Measurements from ENCODE around the gene CPTP. TPM values are rescaled to one million over a fixed set of nuclear protein-coding genes. Genes with fewer than 3 reads are reported as not detected.

Gene CPTP
- total RNA-seq, 2 experiments from 2014 or later = 12.2 to 13.7 TPM

- Mint-ChIP-seq H3K4me1 (peaks cover 5% of the 10 kb centered on the region), H3K36me3 (no peaks in the 10 kb centered on the region), H3K27ac (no peak overlapping the region), H3K27me3 (peaks cover 19% of the 10 kb centered on the region), H3K4me3 (peak overlapping the region; percentile 52), H3K9me3 (no peaks in the 10 kb centered on the region)
- no peak for DNase-seq
Measured at GRCh38 chr1:1351511-1352427, 27.2 kb downstream of the CPTP start.

- Mint-ChIP-seq H3K4me1 (peaks cover 2% of the 10 kb centered on the region), H3K36me3 (no peaks in the 10 kb centered on the region), H3K27me3 (peaks cover 19% of the 10 kb centered on the region), H3K9me3 (no peaks in the 10 kb centered on the region), H3K27ac (no peak overlapping the region), H3K4me3 (no peak overlapping the region)
- DNase-seq = no peak
Measured at GRCh38 chr1:1352786-1353388, 28.3 kb downstream of the CPTP start.

DNA sequence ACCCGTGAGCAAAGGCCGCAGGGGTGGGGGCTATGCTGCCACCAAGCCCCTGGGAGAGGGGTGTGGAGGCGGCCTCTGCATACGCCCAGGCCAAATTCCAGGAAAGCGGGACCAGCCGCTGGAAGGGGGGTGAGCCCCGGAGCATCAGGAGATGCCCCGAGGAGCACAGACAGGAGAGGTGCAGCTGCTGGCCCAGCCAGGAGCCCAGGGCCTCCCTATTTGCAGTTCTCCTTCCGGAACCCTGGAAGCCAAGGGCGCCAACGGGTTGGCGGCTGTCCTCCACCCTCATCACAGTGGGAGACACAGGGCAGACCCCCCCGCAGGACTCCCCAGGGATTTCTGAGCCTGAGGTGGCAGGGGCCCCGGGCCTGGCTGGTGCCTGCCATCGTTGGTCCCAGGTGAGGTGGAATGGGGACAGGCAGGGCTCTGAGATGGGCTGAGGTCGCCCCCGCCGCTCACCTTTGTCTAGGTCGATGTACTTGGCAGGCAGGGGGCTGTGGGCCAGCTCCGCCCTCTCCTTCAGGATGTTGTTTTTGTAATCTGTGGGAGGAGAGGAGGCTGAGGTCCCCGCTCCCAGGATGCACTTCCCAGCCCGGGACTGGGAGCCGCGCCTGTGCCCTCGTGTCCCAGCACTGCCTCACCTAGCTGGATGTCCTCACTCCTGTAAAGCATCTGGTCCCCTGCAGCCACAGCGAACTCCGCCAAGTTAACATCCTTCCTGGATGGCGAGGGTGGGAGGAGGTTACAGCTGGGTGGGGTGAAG lies 29.0 kb downstream of the CPTP start:
- Mint-ChIP-seq H3K4me3 (no peak overlapping the region), H3K27ac (no peak overlapping the region), H3K27me3 (peaks cover 19% of the 10 kb centered on the region), H3K4me1 (peaks cover 5% of the 10 kb centered on the region), H3K9me3 (no peaks in the 10 kb centered on the region), H3K36me3 (no peaks in the 10 kb centered on the region)
- DNase-seq = no peak

DNA sequence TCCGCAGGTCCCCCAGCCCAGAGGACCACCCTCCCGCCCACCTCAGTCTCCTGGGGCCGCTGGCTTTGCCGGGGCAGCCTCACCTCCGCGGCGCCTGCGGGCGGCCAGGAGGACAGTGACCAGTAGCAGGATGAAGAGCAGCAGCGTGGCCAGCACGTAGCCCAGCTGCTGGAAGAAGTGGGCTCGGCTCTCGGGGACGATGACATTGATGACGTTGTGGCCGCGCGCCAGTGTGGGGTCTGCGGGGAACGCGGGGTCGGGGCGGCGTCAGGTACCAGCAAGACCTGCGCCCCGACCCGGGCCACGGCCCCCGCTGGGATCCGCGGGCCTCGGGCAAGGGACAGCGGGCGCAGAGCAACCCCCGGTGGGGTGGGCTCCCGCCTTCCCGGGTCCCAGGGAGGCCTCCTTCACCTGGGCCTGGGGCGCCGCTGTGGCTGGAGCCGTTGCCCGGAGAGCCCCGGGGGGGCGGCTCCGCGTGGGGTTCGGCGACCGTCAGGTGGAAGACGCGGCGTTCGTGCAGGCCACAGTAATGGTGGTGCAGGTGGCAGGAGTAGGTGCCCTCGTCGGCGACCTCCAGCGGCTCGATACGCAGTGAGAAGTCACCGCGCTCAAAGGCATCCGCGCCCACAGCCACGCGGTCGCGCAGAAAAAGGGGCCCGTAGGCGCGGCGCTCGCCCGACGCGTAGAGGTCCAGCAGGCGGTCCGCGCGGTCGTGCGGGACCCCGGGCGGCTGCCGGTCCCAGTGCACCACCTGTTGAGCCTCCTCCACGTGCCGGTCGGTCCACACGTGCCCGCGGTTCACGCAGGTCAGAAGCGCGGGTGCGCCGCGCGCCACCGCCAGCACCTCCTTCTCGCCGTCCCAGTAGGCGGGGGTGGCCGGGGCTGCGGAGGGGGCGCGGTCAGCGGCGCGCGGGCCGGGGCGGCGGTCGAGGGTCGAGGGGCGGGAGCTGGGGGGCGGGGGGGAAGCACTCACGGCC lies 30.0 kb downstream of the CPTP start:
- peaks cover 12% of the 10 kb centered on the region for H3K4me1 Mint-ChIP-seq
- no peak for DNase-seq
- H3K4me3 Mint-ChIP-seq = peak overlapping the region; percentile 29
- H3K27ac Mint-ChIP-seq = no peak overlapping the region
- peaks cover 19% of the 10 kb centered on the region for H3K27me3 Mint-ChIP-seq
- H3K9me3 Mint-ChIP-seq = no peaks in the 10 kb centered on the region
- H3K36me3 Mint-ChIP-seq = no peaks in the 10 kb centered on the region

GRCh38 chr1:1355416-1355815 lies 30.8 kb downstream of the CPTP start:
- H3K36me3 Mint-ChIP-seq = no peaks in the 10 kb centered on the region
- peaks cover 14% of the 10 kb centered on the region for H3K4me1 Mint-ChIP-seq
- no peaks in the 10 kb centered on the region for H3K9me3 Mint-ChIP-seq
- H3K4me3 Mint-ChIP-seq = no peak overlapping the region
- H3K27ac Mint-ChIP-seq = no peak overlapping the region
- DNase-seq = peak; percentile 39
- peaks cover 19% of the 10 kb centered on the region for H3K27me3 Mint-ChIP-seq

- H3K27me3 Mint-ChIP-seq = peaks cover 19% of the 10 kb centered on the region
- peaks cover 14% of the 10 kb centered on the region for H3K4me1 Mint-ChIP-seq
- DNase-seq = no peak
- no peak overlapping the region for H3K27ac Mint-ChIP-seq
- H3K36me3 Mint-ChIP-seq = no peaks in the 10 kb centered on the region
- H3K4me3 Mint-ChIP-seq = no peak overlapping the region
- H3K9me3 Mint-ChIP-seq = no peaks in the 10 kb centered on the region
Measured at GRCh38 chr1:1356166-1356795, 31.7 kb downstream of the CPTP start.

- Mint-ChIP-seq H3K27ac (no peak overlapping the region), H3K9me3 (no peaks in the 10 kb centered on the region), H3K36me3 (no peaks in the 10 kb centered on the region), H3K4me1 (peaks cover 14% of the 10 kb centered on the region), H3K4me3 (no peak overlapping the region), H3K27me3 (peaks cover 19% of the 10 kb centered on the region)
- DNase-seq = no peak
Measured at GRCh38 chr1:1356796-1357401, 32.3 kb downstream of the CPTP start.

DNA sequence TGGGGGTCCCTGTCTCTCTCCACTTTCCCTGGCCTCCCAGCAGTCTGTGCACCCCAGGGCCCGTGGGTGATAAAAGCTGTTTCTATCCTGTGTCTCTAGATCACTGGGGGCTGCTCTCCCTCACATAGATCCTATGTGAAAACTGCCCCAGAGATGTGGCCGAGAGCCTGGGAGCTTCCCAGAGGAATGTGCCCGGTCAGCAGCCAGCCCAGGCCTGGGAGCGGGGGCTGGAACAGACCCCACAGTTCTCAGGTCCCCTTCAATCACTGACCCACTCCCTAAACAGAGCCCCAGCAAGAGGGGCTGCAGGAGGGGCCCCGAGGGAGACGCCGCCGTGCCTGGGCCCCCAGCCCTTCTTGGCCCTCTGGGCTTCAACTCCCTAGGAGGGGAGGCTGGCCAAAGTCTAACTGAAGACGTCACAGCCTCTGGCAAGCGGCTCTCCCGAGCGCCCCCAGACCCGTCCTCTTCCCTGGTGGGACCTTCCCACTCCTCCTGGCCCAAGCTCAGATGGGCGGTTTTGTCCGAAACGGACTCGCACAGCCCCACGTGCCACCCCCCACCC lies 33.4 kb downstream of the CPTP start:
- DNase-seq = no peak
- H3K36me3 Mint-ChIP-seq = no peaks in the 10 kb centered on the region
- H3K27ac Mint-ChIP-seq = no peak overlapping the region
- H3K27me3 Mint-ChIP-seq = peaks cover 13% of the 10 kb centered on the region
- no peaks in the 10 kb centered on the region for H3K9me3 Mint-ChIP-seq
- no peak overlapping the region for H3K4me3 Mint-ChIP-seq
- H3K4me1 Mint-ChIP-seq = peaks cover 14% of the 10 kb centered on the region

DNA sequence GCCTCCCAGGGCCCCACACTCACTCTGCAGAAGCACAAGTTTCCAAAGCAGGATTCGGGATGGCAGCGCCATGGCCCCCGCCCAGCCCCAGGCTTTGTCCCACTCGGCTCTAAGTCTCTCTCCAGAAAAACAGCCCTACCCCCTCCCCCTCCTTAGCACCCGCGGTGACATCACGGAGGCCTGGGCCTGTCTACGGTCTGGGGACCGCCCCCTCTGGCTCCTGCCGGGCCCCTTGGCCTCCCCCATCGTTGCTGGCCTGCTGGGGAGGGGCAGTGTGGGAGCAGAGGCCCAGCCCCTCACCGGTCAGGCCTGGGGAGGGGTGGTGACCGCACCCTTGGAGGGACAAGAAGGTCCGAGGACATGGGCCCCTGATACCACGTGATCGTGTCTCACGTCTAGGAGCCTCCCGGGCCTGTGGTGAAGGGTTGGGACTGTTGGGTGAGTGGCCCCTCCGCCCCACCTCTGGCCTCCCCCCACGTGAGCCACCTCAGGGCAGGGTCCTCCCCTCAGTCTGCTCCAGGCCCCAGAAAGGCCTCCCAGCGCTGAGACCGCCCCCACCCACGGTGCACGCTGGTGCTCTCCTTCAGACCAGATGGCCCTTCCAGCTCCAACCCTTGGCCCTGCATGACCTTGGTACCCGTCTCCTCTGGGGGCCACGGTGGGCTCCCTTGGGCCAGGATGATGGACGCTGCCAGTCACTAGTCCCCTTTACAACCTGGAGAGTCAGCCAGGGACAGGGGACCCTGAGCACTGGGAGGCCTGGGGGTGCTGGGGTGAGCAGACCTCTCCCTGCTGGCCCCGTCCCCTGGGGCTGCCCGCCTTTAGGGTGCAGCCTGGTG lies 34.0 kb downstream of the CPTP start, which contains the start of gene MXRA8:
TSS of gene MXRA8 (minus strand) at position 123 of the 839 bp plus-strand sequence. CDS start at position 72, 51 bp downstream.
- peaks cover 14% of the 10 kb centered on the region for H3K4me1 Mint-ChIP-seq
- peak within 1 kb of the TSS; percentile 58 for H3K27ac Mint-ChIP-seq
- no peak within 1 kb of the TSS for H3K4me3 Mint-ChIP-seq
- H3K9me3 Mint-ChIP-seq = no peaks in the 10 kb centered on the region
- H3K27me3 Mint-ChIP-seq = peaks cover 7% of the 10 kb centered on the region
- no peak for DNase-seq
- H3K36me3 Mint-ChIP-seq = no peaks in the 10 kb centered on the region

DNA sequence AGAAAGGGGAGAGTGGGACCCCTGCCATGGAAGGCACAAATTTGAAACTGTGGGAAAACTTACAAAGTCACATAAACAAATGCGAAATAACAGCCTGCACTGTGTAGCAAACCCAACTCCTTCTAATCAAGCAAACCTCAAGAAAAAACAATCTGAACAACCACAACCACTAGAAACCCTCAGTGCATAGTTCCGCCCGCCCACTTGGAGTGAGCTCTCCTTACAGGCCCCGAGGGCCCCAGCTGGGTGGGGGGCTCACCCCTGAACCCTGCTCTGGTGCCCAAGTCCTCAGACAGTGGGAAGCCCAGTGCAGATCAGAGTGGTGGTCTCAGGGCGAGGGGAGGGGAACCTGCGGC lies 34.7 kb downstream of the CPTP start:
- Mint-ChIP-seq H3K27ac (peak overlapping the region; percentile 58), H3K4me1 (peaks cover 14% of the 10 kb centered on the region), H3K4me3 (no peak overlapping the region), H3K36me3 (no peaks in the 10 kb centered on the region), H3K9me3 (no peaks in the 10 kb centered on the region), H3K27me3 (peaks cover 2% of the 10 kb centered on the region)
- no peak for DNase-seq

GRCh38 chr1:1359664-1360468 lies 35.3 kb downstream of the CPTP start:
- Mint-ChIP-seq H3K27ac (no peak overlapping the region), H3K4me3 (no peak overlapping the region), H3K9me3 (no peaks in the 10 kb centered on the region), H3K4me1 (peaks cover 14% of the 10 kb centered on the region), H3K27me3 (no peaks in the 10 kb centered on the region), H3K36me3 (no peaks in the 10 kb centered on the region)
- DNase-seq = no peak

DNA sequence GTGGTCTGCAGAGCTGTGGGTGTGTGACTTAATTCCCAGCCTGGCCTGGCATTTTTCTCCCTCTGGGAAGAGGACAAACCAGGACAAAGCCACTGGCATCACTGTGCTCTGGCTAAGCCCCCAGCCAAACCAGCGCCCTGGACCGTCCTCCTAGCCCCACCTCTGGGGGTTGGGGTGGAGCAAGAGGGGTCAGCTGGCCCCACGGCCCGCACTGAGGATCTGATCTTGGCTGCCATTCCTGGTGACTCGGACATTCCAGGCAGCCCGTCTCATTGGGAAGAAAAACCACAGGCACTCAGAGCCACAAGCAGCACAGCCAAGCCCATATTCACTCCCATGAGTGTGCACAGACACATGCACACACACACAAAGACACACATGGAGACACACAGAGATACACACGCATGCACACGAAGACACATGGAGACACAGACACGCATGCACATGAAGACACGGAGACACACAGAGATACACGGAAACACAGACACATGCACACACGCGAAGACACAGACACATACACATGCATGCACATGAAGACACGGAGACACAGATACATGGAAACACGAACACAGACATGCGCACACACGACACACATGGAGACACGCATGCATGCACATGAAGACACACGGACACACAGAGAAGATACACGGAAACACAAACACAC lies 36.0 kb downstream of the CPTP start:
- no peaks in the 10 kb centered on the region for H3K27me3 Mint-ChIP-seq
- H3K4me3 Mint-ChIP-seq = no peak overlapping the region
- no peak for DNase-seq

More for the DNA sequence above, 36.0 kb downstream of the CPTP start:
- Mint-ChIP-seq H3K27ac (no peak overlapping the region), H3K4me1 (peaks cover 14% of the 10 kb centered on the region), H3K9me3 (no peaks in the 10 kb centered on the region), H3K36me3 (no peaks in the 10 kb centered on the region)
